Esophagus muscularis mucosa (tissue), 4 donors: Measurements from ENCODE around the gene KRT71.

Source experiments
- EP300 ChIP-seq: sonication (generic); formaldehyde crosslinking; IDR thresholded peaks from one replicate; pipeline ENCODE4 v1.6.1; 2017; ENCODE audit warnings: antibody characterized with exemption
- POLR2A ChIP-seq: fragments of 450-650 bp; IDR thresholded peaks from one replicate; pipeline ENCODE4 v1.6.1; 2017; ENCODE audit warnings: antibody characterized with exemption, moderate library complexity, mild to moderate bottlenecking, low read depth
- POLR2AphosphoS5 ChIP-seq, 2 donors: sonication (generic); formaldehyde crosslinking; IDR thresholded peaks; one replicate each; pipeline ENCODE4 v1.6.1; 2017; ENCODE audit warnings: antibody characterized with exemption in 2 of 2
- TF ChIP-seq, protein P1 (sequence below), 3 experiments: fragments of 200-600 bp in 2 of 3; fragments of 450-650 bp in 1 of 3; sonication (generic) in 2 of 3; IDR thresholded peaks; one replicate each; pipeline ENCODE4 v1.5.1; 2017 to 2019; ENCODE audit warnings: antibody characterized with exemption in 3 of 3, mild to moderate bottlenecking in 2 of 3, moderate library complexity in 1 of 3

DNA sequence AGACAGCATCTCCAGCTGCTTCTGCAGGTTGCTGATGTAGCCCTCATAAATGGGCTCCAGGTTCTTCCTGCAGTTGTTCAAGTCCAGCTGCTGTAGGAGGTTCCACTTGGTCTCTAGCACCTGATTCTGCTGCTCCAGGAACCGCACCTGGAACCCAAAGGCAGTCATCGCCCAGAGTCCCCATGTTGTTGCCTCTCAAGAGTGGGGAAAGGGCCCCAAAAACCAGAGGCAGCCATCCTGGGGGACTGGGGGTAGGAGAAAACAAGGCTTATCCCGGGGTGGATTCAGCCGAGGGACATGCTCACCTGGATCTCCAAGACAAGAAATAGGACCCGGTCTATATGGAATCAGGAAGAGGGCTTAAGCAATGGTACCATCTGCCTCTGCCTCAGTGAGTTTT is 46.0 kb upstream of the KRT71 start:
- TF ChIP-seq, protein P1, sequence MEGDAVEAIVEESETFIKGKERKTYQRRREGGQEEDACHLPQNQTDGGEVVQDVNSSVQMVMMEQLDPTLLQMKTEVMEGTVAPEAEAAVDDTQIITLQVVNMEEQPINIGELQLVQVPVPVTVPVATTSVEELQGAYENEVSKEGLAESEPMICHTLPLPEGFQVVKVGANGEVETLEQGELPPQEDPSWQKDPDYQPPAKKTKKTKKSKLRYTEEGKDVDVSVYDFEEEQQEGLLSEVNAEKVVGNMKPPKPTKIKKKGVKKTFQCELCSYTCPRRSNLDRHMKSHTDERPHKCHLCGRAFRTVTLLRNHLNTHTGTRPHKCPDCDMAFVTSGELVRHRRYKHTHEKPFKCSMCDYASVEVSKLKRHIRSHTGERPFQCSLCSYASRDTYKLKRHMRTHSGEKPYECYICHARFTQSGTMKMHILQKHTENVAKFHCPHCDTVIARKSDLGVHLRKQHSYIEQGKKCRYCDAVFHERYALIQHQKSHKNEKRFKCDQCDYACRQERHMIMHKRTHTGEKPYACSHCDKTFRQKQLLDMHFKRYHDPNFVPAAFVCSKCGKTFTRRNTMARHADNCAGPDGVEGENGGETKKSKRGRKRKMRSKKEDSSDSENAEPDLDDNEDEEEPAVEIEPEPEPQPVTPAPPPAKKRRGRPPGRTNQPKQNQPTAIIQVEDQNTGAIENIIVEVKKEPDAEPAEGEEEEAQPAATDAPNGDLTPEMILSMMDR (IDR thresholded peaks at IDR 0.05), result no peak
- TF ChIP-seq POLR2A (no peak), EP300 (no peak), POLR2AphosphoS5 (IDR thresholded peaks at IDR 0.05) (no peak)
